Esophagus squamous epithelium (tissue), 4 donors: ENCODE data around the gene SEC23B.

Experiments used
- CTCF ChIP-seq, 6 experiments: fragments of 450-650 bp in 4 of 6; fragments of 200-600 bp in 2 of 6; sonication (generic) in 2 of 6; IDR thresholded peaks; one replicate each; pipeline ENCODE4 v1.5.1; 2016 to 2019; ENCODE audit warnings: antibody characterized with exemption in 6 of 6, mild to moderate bottlenecking in 4 of 6, moderate library complexity in 4 of 6
- POLR2A ChIP-seq, 4 donors: fragments of 450-650 bp; IDR thresholded peaks; one replicate each; pipeline ENCODE4 v1.6.1; 2017; ENCODE audit warnings: antibody characterized with exemption in 4 of 4, mild to moderate bottlenecking in 4 of 4, moderate library complexity in 3 of 4

GRCh38 chr20:18514127-18514526 lies 6.4 kb downstream of the SEC23B start:
- TF ChIP-seq CTCF (IDR thresholded peaks at IDR 0.05) (no peak), POLR2A (IDR thresholded peaks at IDR 0.05) (no peak)
